Stimulated activated CD4-positive, alpha-beta T cell treated with anti-CD3 and anti-CD28 coated beads, TNF-alpha, amount 100 ng/mL, for 4 hours (primary cell): ENCODE data around the gene GPX5.

ENCODE experiments used
- DNase-seq, 3 experiments: peaks; one replicate each; pipeline ENCODE4 v3.0.0-alpha.2; 2020; ENCODE audit warnings: low read depth in 3 of 3

The GPX5 gene

GRCh38 chr6:28555136-28555535 lies 29.5 kb downstream of the GPX5 start:
- DNase-seq, result no peak

- no peak for DNase-seq
These were observed 32.9 kb downstream of the GPX5 start for GRCh38 chr6:28558629-28559028.

DNA sequence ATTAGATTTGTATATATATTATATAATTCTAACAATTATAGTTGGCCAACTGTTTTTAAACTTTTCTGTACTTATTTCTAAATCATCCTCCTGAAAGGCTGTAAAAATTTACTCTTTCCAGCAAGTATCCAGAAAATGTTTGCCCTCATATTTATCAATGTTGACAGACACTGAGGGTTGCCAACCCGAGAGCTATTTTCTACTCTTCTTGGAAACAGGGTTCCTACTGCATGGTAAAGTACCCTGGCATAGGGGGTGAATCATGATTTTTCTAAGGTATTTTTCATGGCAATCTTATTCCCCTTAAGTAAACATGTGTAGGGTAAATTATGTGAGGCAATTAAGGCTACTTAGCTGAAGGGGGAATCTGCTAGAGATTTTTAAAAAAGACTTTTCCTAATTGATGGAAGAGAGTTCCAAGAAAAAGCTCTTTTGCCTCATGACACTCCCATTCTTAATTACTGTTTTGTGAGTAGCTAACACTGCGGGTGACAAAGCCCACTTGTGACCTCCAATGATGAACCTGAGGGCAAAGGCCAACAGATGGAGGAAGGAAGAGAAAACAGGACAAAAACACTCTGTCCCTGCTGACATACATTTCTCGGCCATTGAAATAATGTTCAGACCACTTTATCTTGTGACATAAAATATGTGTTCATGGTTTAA lies 37.9 kb downstream of the GPX5 start:
- no peak for DNase-seq

DNA sequence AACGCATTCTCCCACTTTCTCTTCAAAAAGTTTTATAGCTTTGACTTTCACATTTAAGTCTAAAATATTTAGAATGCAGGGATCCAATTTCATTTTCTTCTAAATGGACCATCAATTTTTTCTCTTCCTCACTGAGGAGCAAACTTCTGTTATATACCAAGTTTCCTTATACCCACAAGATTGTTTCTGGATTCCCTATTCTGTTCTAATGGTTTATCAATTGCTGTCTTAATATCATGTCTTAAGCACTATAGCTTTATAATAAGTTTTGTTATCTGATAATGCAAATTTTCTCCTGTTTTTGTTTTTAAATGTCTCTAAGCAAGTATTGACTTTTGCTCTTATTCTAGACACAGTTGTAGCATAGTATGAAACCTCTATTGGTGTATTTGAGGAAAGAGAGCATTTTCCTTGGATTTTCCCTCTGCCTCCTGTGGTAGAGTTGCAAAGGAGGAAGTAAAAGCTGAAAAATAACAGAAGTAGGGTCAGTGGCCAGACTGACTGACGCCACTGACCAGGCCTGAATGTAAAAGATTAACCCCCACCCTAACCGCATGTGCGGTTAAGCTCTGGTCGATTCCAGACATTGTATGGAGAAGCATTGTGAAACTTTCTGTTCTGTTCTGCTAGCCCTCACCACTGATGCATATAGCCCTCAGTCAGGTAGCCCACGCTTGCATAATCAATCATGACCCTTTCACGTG lies 40.3 kb downstream of the GPX5 start:
- DNase-seq, result no peak

DNA sequence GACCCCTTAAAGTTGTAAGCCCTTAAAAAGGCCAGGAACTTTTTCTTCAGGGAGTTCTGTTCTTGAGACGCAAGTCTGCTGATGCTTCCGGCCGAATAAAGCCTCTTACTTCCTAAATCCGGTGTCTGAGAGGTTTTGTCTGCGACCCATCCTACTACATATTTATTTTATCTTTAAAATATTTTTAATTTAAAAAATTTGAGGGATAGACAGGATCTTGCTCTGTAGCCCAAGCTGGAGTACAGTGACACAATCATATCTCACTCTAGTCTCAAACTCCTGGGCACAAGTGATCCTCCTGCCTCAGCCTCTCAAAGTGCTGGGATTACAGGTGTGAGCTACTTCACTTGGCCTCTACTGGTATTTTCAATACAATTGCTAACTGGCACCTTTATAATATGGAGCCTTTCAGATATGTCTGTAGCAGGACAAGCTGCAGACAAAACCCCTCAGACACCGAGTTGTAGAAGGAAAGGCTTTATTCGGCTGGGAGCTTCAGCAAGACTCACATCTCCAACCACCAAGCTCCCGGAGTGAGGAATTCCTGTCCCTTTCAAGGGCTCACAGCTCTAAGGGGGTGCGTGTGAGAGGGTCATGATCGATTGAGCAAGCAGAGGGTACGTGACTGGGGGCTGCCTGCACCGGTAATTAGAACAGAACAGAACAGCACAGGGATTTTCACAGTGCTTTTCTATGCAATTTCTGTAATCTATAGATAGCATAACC lies 41.0 kb downstream of the GPX5 start:
- DNase-seq, result no peak

DNA sequence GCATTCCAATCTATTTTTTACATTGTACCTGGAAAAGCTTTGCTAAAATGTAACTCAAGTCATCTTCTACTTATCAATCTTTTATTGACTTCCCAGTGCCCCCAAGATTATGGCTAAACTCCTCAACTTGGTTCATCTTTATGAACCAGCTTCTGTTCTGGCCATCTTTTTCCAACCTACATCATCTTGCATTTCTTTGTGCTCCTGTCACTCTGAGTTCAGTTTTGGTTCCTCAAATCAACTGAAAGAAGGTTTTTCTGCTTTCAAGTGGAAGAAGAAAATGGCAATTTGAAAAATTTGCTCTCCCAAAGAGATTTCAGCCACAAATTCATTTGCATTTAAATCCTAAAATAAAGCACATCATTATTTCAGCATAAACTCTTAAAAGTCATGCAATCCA lies 41.8 kb downstream of the GPX5 start:
- DNase-seq, result no peak

GRCh38 chr6:28568515-28569108 lies 42.9 kb downstream of the GPX5 start:
- DNase-seq, result no peak

GRCh38 chr6:28569748-28570147 lies 44.1 kb downstream of the GPX5 start:
- no peak for DNase-seq

- no peak for DNase-seq
These were observed 54.8 kb downstream of the GPX5 start for GRCh38 chr6:28580475-28580874.

- DNase-seq, result no peak
These were observed 57.8 kb downstream of the GPX5 start for GRCh38 chr6:28583463-28583862.
